Hair follicular keratinocyte (primary cell): ENCODE measurements around the gene PCSK5. TPM values are rescaled to one million over a fixed set of nuclear protein-coding genes. Genes with fewer than 3 reads are reported as not detected.

Experiments
- total RNA-seq: library from RNA; depleted of rRNA; stranded (reverse); fragments of >200 nt; gene quantifications from 2 replicates; pipeline ENCODE4 v1.2.3, GENCODE V29; 2015

PCSK5 gene
- 0.34 and 1.1 TPM in 2 replicates for total RNA-seq

GRCh38 chr9:75890472-75891276 is at the start of gene PCSK5:
Gene PCSK5, plus strand, starts transcription at chr9:75890673. Its CDS starts 509 bp downstream, at chr9:75891182.

GRCh38 chr9:76394195-76394959 is 503.9 kb downstream of the PCSK5 start, which contains the start of gene RFK:
Gene RFK, minus strand, starts transcription at chr9:76394426. Its CDS starts 255 bp downstream, at chr9:76394171.

